Natural killer cell treated with Interleukin-12 subunit alpha and Interleukin-12 subunit beta and Interleukin-15 and Interleukin-18, amount 100 ng/mL, for 72 hours (primary cell): Measurements from ENCODE around the gene APEH. TPM values are rescaled to one million over a fixed set of nuclear protein-coding genes. Genes with fewer than 3 reads are reported as not detected.

ENCODE experiments used
- ATAC-seq, 2 donors: fragments of 150-1000 bp; cut with Tn5 transposase in 1 of 2; sonication (Bioruptor Pico), chemical (Tn5 transposase) in 1 of 2; 2 replicates each; pipeline ENCODE4 v1.10.0; 2021
- DNase-seq: peaks from one replicate; pipeline ENCODE4 v3.0.0; 2022; ENCODE audit warnings: low spot score
- H3K27ac Mint-ChIP-seq, 2 donors: 1 replicate in 1 of 2; 2 replicates in 1 of 2; pipeline ENCODE4 v1.8.0; 2022; ENCODE audit warnings: mixed read lengths in 2 of 2, mild to moderate bottlenecking in 1 of 2, moderate library complexity in 1 of 2
- H3K27me3 Mint-ChIP-seq, 2 donors: 1 replicate in 1 of 2; 2 replicates in 1 of 2; pipeline ENCODE4 v1.8.0; 2022; ENCODE audit warnings: mixed read lengths in 2 of 2
- H3K36me3 Mint-ChIP-seq: one replicate; pipeline ENCODE4 v1.8.0; 2022; ENCODE audit warnings: mixed read lengths
- H3K4me1 Mint-ChIP-seq, 2 donors: 1 replicate in 1 of 2; 2 replicates in 1 of 2; pipeline ENCODE4 v1.8.0; 2022; ENCODE audit warnings: low read depth in 2 of 2, mixed read lengths in 2 of 2, mild to moderate bottlenecking in 1 of 2
- H3K4me3 Mint-ChIP-seq: one replicate; pipeline ENCODE4 v1.8.0; 2022; ENCODE audit warnings: mixed read lengths
- H3K9me3 Mint-ChIP-seq: 2 replicates; pipeline ENCODE4 v1.8.0; 2022; ENCODE audit warnings: mixed read lengths
- total RNA-seq, 2 donors: library from RNA; stranded (reverse); gene quantifications; one replicate each; pipeline ENCODE4 v1.2.3, GENCODE V29; 2022

APEH gene
- total RNA-seq = 100 to 1,000 TPM; 134 to 235 TPM

- peak within 1 kb of the TSS; percentile 87 for H3K4me3 Mint-ChIP-seq
- DNase-seq = peak; percentile 99
- H3K4me1 Mint-ChIP-seq = peaks cover 23 to 32% of the 10 kb centered on the region in 2 donors
- H3K36me3 Mint-ChIP-seq = peaks cover 4% of the 10 kb centered on the region
- ATAC-seq = peak; percentile 91 to 95
- no peaks in the 10 kb centered on the region for H3K27me3 Mint-ChIP-seq
- H3K27ac Mint-ChIP-seq = peak within 1 kb of the TSS; percentile 91 to 94
- H3K9me3 Mint-ChIP-seq = no peaks in the 10 kb centered on the region
Measured at GRCh38 chr3:49673715-49674496, at the start of gene APEH. APEH (plus strand) TSS chr3:49674351; CDS start chr3:49674402, 51 bp downstream.

GRCh38 chr3:49625071-49625470, 49.1 kb upstream of the APEH start:
- DNase-seq (no peak), ATAC-seq (no peak)
- H3K36me3 Mint-ChIP-seq = no peaks in the 10 kb centered on the region
- H3K4me3 Mint-ChIP-seq = no peak overlapping the region
- peaks cover 7 to 13% of the 10 kb centered on the region in 2 donors for H3K27me3 Mint-ChIP-seq
- H3K4me1 Mint-ChIP-seq = peaks cover 5 to 8% of the 10 kb centered on the region in 2 donors
- no peaks in the 10 kb centered on the region for H3K9me3 Mint-ChIP-seq
- no peak overlapping the region for H3K27ac Mint-ChIP-seq

GRCh38 chr3:49626101-49626581, 48.0 kb upstream of the APEH start:
- Mint-ChIP-seq H3K9me3 (no peaks in the 10 kb centered on the region), H3K27me3 (peaks cover 6 to 8% of the 10 kb centered on the region in 2 donors), H3K4me3 (no peak overlapping the region), H3K27ac (no peak overlapping the region), H3K4me1 (peaks cover 5 to 8% of the 10 kb centered on the region in 2 donors), H3K36me3 (no peaks in the 10 kb centered on the region)
- ATAC-seq (peak in 1 of 2 donors; percentile 57), DNase-seq (no peak)

DNA sequence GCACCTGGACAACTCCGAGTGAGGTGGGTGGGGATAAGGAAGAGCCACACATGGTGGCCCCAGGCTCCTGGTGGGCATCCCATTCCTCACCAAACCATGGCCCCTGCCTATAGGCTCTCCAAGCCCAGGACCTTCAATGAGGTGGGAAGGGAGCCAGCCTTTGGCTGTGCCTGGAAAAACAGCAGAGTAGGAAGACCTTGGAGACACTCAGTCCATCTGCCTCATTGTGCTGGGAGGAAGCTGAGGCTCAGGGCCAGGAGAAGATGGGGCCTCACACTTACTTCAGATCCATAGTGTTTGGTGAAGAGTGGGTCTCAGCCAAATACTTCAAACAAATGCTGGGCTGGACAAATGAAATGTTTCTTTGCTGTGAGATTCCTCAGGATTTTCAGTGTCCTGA, 47.4 kb upstream of the APEH start:
- Mint-ChIP-seq H3K9me3 (no peaks in the 10 kb centered on the region), H3K36me3 (no peaks in the 10 kb centered on the region), H3K4me1 (peaks cover 5 to 8% of the 10 kb centered on the region in 2 donors), H3K27me3 (peaks cover 3 to 8% of the 10 kb centered on the region in 2 donors), H3K27ac (no peak overlapping the region), H3K4me3 (no peak overlapping the region)
- DNase-seq = no peak
- ATAC-seq = no peak

DNA sequence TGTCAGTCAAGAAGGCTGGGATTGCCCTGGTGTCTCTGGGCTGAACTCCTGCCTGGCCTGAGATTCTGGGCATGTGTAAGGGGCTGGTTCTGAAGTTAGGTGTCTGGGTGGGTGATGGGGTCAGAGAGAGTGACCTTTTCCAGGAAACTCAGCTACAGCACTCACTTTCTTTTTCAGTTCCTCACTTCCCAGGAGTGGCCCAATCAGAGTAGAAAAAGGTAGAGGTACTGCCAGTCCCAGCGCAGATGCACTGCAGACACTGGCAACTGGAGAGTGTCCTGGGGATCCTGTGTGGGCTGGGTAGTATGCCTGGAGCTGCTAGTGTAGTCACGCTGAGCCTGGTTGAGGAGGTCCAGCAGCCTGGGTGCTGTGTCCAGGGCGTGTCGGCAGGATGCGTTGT, 46.5 kb upstream of the APEH start:
- ATAC-seq = no peak
- no peak for DNase-seq
- peaks cover 3 to 13% of the 10 kb centered on the region in 2 donors for H3K27me3 Mint-ChIP-seq
- no peak overlapping the region for H3K27ac Mint-ChIP-seq
- no peak overlapping the region for H3K4me3 Mint-ChIP-seq
- H3K9me3 Mint-ChIP-seq = no peaks in the 10 kb centered on the region
- H3K36me3 Mint-ChIP-seq = no peaks in the 10 kb centered on the region
- peaks cover 5 to 8% of the 10 kb centered on the region in 2 donors for H3K4me1 Mint-ChIP-seq

- H3K4me1 Mint-ChIP-seq = peaks cover 5 to 8% of the 10 kb centered on the region in 2 donors
- H3K9me3 Mint-ChIP-seq = no peaks in the 10 kb centered on the region
- no peak overlapping the region for H3K27ac Mint-ChIP-seq
Measured at GRCh38 chr3:49628249-49628648, 45.9 kb upstream of the APEH start.

GRCh38 chr3:49629451-49629850, 44.7 kb upstream of the APEH start:
- Mint-ChIP-seq H3K9me3 (no peaks in the 10 kb centered on the region), H3K27me3 (peaks cover 6 to 21% of the 10 kb centered on the region in 2 donors), H3K4me1 (peaks cover 5 to 8% of the 10 kb centered on the region in 2 donors), H3K27ac (no peak overlapping the region), H3K4me3 (no peak overlapping the region), H3K36me3 (no peaks in the 10 kb centered on the region)
- DNase-seq = no peak
- ATAC-seq = no peak

More at GRCh38 chr3:49628249-49628648, 45.9 kb upstream of the APEH start:
- peaks cover 3 to 13% of the 10 kb centered on the region in 2 donors for H3K27me3 Mint-ChIP-seq
- DNase-seq (no peak), ATAC-seq (no peak)
- H3K4me3 Mint-ChIP-seq = no peak overlapping the region
- H3K36me3 Mint-ChIP-seq = no peaks in the 10 kb centered on the region

DNA sequence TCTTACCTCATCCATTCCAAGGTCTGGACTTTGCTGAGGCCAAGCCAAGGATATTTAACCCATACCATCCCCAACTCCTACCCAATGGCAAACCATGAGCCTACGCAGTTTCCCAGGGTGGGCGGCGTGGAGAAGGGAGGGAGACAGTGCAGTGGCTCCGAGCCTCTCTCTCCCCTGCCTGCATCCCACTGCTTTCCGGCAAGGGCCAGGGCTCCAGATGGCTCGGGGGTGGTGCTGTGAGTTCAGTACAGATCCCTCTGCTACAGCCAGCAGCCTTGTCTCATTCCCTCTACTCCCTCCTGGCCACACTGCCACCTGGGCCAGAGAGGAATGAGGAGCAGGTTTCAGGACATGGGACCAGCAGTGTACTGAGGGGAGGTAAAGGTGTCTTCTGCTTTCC, 44.3 kb upstream of the APEH start:
- peaks cover 6 to 21% of the 10 kb centered on the region in 2 donors for H3K27me3 Mint-ChIP-seq
- H3K9me3 Mint-ChIP-seq = no peaks in the 10 kb centered on the region
- DNase-seq (no peak), ATAC-seq (no peak)
- H3K27ac Mint-ChIP-seq = no peak overlapping the region
- no peak overlapping the region for H3K4me3 Mint-ChIP-seq
- H3K36me3 Mint-ChIP-seq = no peaks in the 10 kb centered on the region
- peaks cover 5 to 8% of the 10 kb centered on the region in 2 donors for H3K4me1 Mint-ChIP-seq

DNA sequence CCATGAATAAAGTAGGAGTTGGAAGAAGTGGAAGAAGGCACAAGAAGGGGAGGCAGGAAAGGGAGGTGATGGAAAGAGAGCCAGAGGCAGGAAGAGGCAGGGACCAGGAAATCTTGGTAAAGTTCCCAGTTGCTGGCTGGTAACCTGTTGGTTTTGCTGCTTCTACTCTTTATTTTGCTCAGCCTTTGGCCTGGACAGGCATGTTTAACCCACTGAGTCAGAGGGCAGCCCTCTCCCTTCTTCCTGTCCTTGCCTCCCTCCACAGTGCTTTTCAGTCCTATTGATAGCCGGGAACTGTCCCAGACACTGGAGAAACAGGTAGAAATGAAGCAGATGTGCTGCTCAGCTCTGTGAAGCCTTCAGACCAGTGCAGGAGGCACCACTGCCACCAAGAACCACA, 43.4 kb upstream of the APEH start:
- Mint-ChIP-seq H3K27me3 (peaks cover 6 to 21% of the 10 kb centered on the region in 2 donors), H3K4me1 (peaks cover 5 to 8% of the 10 kb centered on the region in 2 donors)

DNA sequence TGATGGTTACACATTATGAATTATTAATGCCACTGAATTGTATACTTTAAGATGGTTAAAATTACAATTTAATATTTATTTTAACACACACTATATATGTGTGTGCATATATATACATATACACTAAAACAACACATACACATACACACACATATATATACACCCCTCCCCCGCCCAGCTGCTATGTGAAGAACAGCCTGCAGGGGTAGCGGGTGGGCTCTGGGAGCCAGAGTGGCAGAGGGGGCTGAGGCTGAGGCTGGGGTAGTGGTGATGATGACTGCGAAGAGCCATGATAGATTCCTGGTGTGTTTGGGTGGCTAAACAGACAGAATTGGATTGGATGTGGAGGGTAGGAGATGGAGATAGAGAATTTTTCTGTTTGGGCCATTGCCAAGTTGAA, 39.4 kb upstream of the APEH start:
- ATAC-seq (no peak), DNase-seq (no peak)
- H3K4me1 Mint-ChIP-seq = no peaks in the 10 kb centered on the region
- H3K36me3 Mint-ChIP-seq = no peaks in the 10 kb centered on the region
- peaks cover 8 to 21% of the 10 kb centered on the region in 2 donors for H3K27me3 Mint-ChIP-seq
- H3K4me3 Mint-ChIP-seq = no peak overlapping the region
- no peaks in the 10 kb centered on the region for H3K9me3 Mint-ChIP-seq
- H3K27ac Mint-ChIP-seq = no peak overlapping the region

More for the DNA sequence above, 43.4 kb upstream of the APEH start:
- Mint-ChIP-seq H3K36me3 (no peaks in the 10 kb centered on the region), H3K9me3 (no peaks in the 10 kb centered on the region), H3K4me3 (no peak overlapping the region), H3K27ac (no peak overlapping the region)
- no peak for ATAC-seq
- DNase-seq = no peak

DNA sequence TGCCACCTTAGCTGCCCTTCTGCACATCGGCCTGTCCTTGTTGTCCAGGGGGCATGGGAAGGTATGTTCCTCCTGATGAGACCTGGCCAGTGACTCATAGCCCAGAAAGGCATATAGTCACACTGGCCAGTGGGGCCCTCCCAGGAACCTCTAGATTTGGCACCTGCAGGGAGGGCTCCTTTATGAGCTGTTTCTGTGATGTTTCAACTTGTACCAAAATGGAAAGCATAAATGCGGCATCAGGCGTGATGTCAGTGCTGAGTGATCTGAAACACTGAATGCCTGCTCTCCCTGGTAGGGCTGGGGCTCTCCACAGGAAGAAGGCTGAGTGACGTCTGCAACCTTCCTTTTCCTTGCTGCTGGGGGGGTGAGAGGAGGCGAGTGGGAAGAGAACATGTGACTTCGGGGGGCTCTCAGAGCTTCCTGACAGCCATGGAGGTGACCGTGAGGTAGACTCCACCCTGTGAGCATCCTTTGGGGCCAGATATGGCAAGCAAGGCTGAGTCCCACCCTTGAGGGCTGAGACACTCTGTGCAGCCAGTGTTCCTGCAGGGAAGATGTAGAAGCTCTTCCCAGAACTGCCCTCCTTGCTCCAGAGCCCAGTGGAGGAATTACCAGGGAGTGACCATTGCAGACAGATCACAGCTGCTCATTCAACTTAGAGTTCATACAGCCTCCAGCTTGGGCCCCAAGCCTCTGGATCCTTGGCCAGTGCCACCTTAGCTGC, 37.1 kb upstream of the APEH start:
- H3K27ac Mint-ChIP-seq = no peak overlapping the region
- no peaks in the 10 kb centered on the region for H3K36me3 Mint-ChIP-seq
- no peak overlapping the region for H3K4me3 Mint-ChIP-seq
- no peaks in the 10 kb centered on the region for H3K9me3 Mint-ChIP-seq
- H3K4me1 Mint-ChIP-seq = no peaks in the 10 kb centered on the region
- peaks cover 5 to 10% of the 10 kb centered on the region in 2 donors for H3K27me3 Mint-ChIP-seq
- DNase-seq (no peak), ATAC-seq (peak in 1 of 2 donors; percentile 39)

DNA sequence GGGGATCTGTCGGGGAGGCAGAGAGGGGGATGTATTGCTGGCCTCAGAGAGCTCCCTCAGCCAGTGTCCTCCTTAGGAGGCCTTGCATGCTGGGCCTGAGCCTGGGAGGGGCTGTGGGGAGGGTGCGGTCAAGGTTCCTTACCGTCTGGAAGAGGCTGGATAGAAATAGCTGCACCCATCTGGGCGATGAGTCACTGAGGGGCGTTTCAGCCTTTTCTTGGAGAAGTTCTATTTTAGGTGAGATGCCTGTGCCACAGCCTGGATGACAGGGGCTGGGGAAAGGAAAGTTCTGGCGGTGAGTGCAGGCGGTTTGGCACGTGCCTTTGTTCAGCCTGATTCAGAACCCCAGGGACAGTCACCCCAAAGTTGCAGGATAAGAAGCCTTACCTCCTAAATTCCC, 35.7 kb upstream of the APEH start:
- Mint-ChIP-seq H3K27me3 (peaks cover 5 to 6% of the 10 kb centered on the region in 2 donors), H3K4me3 (no peak overlapping the region), H3K4me1 (no peaks in the 10 kb centered on the region), H3K9me3 (no peaks in the 10 kb centered on the region), H3K36me3 (no peaks in the 10 kb centered on the region), H3K27ac (no peak overlapping the region)
- ATAC-seq (no peak), DNase-seq (no peak)

DNA sequence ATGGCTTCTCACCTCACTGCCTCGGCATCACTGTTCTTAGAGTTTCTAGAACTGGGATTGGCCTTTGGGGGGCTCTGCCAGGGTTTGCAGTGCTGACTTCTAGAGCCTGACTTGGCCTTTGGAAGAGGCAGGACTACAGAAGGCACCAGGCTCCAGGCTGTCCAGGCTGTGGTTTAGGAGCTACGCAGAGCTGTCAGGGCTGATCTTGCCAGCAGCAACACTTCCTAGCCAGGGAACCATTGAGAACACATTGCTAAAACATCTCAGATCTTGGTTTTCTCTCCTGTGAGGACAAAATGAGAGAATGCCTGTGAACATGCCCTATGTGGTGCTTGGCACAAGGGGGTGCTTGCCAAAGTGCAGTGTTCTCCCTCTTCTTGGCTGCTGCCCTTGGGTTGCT, 34.6 kb upstream of the APEH start:
- Mint-ChIP-seq H3K36me3 (no peaks in the 10 kb centered on the region), H3K9me3 (no peaks in the 10 kb centered on the region), H3K27ac (no peak overlapping the region), H3K4me3 (no peak overlapping the region), H3K4me1 (no peaks in the 10 kb centered on the region), H3K27me3 (peaks cover 0 to 2% of the 10 kb centered on the region in 2 donors)
- ATAC-seq (no peak), DNase-seq (no peak)

GRCh38 chr3:49641292-49641691, 32.9 kb upstream of the APEH start:
- H3K27me3 Mint-ChIP-seq = peaks cover 0 to 2% of the 10 kb centered on the region in 2 donors
- ATAC-seq = no peak
- no peak overlapping the region for H3K27ac Mint-ChIP-seq
- no peaks in the 10 kb centered on the region for H3K9me3 Mint-ChIP-seq
- no peak overlapping the region for H3K4me3 Mint-ChIP-seq
- DNase-seq = no peak
- H3K4me1 Mint-ChIP-seq = no peaks in the 10 kb centered on the region
- no peaks in the 10 kb centered on the region for H3K36me3 Mint-ChIP-seq
